Measurements from ENCODE around the gene DOCK4.

DOCK4 gene

DNA sequence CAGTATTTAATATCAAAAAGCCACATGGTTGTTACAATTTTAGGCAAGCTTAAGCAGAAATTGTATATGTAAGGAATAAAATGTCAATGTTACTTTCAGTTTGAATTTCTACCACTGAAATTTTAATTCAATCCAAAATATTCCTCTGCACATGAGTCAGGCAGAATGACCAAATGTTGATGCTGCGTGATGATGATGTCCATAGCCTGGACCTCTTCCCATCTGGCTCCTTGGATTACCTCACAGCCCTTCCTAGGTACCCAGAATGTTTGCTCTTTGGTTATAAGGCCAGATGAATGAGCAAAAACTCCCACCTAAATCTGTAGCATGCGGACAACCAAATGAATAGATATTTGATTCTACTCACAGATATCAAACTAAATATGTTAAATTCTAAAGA is 385.6 kb downstream of the DOCK4 start:
- no peak overlapping the region for H3K27ac ChIP-seq
- TF ChIP-seq, protein P1, sequence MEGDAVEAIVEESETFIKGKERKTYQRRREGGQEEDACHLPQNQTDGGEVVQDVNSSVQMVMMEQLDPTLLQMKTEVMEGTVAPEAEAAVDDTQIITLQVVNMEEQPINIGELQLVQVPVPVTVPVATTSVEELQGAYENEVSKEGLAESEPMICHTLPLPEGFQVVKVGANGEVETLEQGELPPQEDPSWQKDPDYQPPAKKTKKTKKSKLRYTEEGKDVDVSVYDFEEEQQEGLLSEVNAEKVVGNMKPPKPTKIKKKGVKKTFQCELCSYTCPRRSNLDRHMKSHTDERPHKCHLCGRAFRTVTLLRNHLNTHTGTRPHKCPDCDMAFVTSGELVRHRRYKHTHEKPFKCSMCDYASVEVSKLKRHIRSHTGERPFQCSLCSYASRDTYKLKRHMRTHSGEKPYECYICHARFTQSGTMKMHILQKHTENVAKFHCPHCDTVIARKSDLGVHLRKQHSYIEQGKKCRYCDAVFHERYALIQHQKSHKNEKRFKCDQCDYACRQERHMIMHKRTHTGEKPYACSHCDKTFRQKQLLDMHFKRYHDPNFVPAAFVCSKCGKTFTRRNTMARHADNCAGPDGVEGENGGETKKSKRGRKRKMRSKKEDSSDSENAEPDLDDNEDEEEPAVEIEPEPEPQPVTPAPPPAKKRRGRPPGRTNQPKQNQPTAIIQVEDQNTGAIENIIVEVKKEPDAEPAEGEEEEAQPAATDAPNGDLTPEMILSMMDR (IDR thresholded peaks at IDR 0.05) = no peak
- no peak for TF ChIP-seq ZFX (IDR thresholded peaks at IDR 0.05; ENCODE audit: borderline replicate concordance)

GRCh38 chr7:111820121-111820520 is 386.1 kb downstream of the DOCK4 start:
- no peak overlapping the region for H3K27ac ChIP-seq
- TF ChIP-seq, protein P1 (IDR thresholded peaks at IDR 0.05) = no peak
- no peak for TF ChIP-seq ZFX (IDR thresholded peaks at IDR 0.05; ENCODE audit: borderline replicate concordance)

- H3K27ac ChIP-seq = no peak overlapping the region
- TF ChIP-seq, protein P1 (IDR thresholded peaks at IDR 0.05) = no peak
- TF ChIP-seq ZFX (IDR thresholded peaks at IDR 0.05; ENCODE audit: borderline replicate concordance) = no peak
Measured at GRCh38 chr7:111815354-111815753, 390.8 kb downstream of the DOCK4 start.

GRCh38 chr7:111813306-111813705 is 392.9 kb downstream of the DOCK4 start:
- TF ChIP-seq, protein P1 (IDR thresholded peaks at IDR 0.05) = no peak
- no peak for TF ChIP-seq ZFX (IDR thresholded peaks at IDR 0.05; ENCODE audit: borderline replicate concordance)
- no peak overlapping the region for H3K27ac ChIP-seq

- TF ChIP-seq ZFX (IDR thresholded peaks at IDR 0.05; ENCODE audit: borderline replicate concordance) = no peak
- TF ChIP-seq, protein P1 (IDR thresholded peaks at IDR 0.05) = no peak
- H3K27ac ChIP-seq = no peak overlapping the region
Measured at GRCh38 chr7:111806232-111806631, 400.0 kb downstream of the DOCK4 start.

DNA sequence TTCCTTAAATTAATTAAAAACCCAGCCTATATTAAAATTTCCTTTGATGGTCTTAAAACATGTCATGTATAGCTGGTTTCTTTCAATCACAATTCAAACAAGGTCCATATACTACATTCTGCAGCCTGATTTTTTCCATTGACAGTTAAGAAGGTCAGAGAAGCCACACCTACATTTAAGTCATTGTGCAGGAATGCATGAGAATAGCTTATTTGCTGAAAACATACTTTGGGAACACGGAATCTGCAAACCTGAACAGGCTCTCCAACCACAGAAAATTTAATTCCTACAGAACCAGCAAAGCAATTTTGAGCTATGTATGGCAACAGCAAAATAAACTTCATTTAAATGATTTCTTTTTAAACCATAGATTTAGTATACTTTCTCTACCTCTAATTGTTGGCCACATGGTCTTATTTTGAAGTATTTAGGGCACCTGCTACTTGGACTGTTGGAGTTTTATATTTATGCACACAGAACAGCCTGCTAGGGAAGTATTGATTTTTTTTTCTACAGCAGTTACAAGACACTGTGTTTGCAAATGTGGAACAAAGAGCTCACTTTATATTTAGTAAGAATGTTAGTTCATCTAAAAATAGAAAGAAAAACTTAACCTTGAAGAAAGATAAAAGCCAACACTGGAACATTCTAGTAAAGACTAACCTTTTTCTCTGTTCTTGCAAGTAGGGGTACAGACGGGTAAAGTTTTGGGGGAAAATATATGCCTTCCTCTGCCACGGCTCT is 403.0 kb downstream of the DOCK4 start:
- TF ChIP-seq, protein P1 (IDR thresholded peaks at IDR 0.05) = no peak
- no peak for TF ChIP-seq ZFX (IDR thresholded peaks at IDR 0.05; ENCODE audit: borderline replicate concordance)
- H3K27ac ChIP-seq = peak overlapping the region; percentile 87

DNA sequence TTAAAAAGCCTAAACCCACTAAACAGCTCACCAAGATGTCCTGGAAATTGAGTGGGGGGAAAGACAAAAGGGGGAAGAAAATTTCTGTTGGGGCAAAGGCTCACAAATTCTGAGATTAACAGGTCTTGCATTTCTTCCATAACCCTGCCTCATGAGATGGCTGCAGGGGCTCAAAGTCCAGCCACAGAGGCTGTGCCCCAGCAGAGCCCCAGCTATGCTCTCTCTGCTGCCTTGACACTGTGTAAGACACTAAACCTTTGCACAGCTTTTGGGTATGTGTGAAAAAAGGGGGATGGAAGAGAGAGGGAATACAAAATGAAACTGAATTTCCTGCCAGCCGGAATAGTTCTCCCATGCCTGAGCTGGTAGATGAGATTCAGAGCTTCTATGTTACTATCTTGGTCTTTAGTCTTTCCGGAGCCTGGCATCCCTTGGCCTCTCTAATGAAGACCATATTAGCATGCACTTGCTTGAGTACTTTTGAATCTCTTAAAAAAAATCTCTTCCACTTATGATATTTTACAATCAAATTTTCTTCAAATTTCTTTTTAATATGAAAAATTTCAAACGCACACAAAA is 403.9 kb downstream of the DOCK4 start:
- H3K27ac ChIP-seq = peak overlapping the region; percentile 87
- TF ChIP-seq ZFX (IDR thresholded peaks at IDR 0.05; ENCODE audit: borderline replicate concordance) = no peak
- TF ChIP-seq, protein P1 (IDR thresholded peaks at IDR 0.05) = no peak

Measured in 22Rv1 (cell line).